ENCODE results near the gene GATM. TPM values are rescaled to one million over a fixed set of nuclear protein-coding genes. Genes with fewer than 3 reads are reported as not detected.

The GATM gene
- total and polyA plus RNA-seq, 2 of the 8 experiments (the other 6 are each of a cell fraction or from before 2014, with no cell fraction given), result 10.2 to 15.1 TPM

GRCh38 chr15:45347033-45347432, 31.3 kb downstream of the GATM start (continued):
- TF ChIP-seq CHD7 (IDR thresholded peaks at IDR 0.05; ENCODE audit: insufficient replicate concordance, low read length) (no peak), JUN (IDR thresholded peaks at IDR 0.05; ENCODE audit: low read depth, low read length) (no peak), CTCF (IDR thresholded peaks at IDR 0.05; ENCODE audit: control extremely low read depth in 1 of 3, insufficient read depth in 1 of 3, low read depth in 1 of 3, low read length in 3 of 3) (no peak), CHD1 (IDR thresholded peaks at IDR 0.05; ENCODE audit: low read depth, low read length) (no peak), CHD2 (IDR thresholded peaks at IDR 0.05; ENCODE audit: low read length) (no peak), ZNF274 (IDR thresholded peaks at IDR 0.05; ENCODE audit: borderline replicate concordance, extremely low read depth, low read length) (no peak)

Measured in H1 (cell line).